GM21360 (cell line): Measurements from ENCODE around the gene TVP23A.
"Not testable (repeated sequence)": the region's sequence is repeated elsewhere in the genome, so short reads cannot be mapped to it uniquely, and the experiment has no call there.

ENCODE experiments used
- ATAC-seq: cut with Tn5 transposase; IDR thresholded peaks from one replicate; pipeline ENCODE4 v1.9.1; 2021; ENCODE audit warnings: mild to moderate bottlenecking, moderate library complexity; ENCODE audit not compliant: unreplicated experiment

The TVP23A gene

GRCh38 chr16:10806698-10807097, 11.9 kb downstream of the TVP23A start:
- ATAC-seq, result no peak

- ATAC-seq, result no peak
Observed at GRCh38 chr16:10805334-10805733, 13.3 kb downstream of the TVP23A start.

- no peak for ATAC-seq
Observed at GRCh38 chr16:10799736-10800135, 18.9 kb downstream of the TVP23A start.

GRCh38 chr16:10791048-10791447, 27.5 kb downstream of the TVP23A start:
- peak; percentile 50 for ATAC-seq

GRCh38 chr16:10788630-10789029, 30.0 kb downstream of the TVP23A start:
- ATAC-seq, result not testable (repeated sequence)

GRCh38 chr16:10787304-10787703, 31.3 kb downstream of the TVP23A start:
- peak; percentile 49 for ATAC-seq

- no peak for ATAC-seq
Observed at GRCh38 chr16:10782628-10783027, 36.0 kb downstream of the TVP23A start.

- ATAC-seq, result no peak
Observed at GRCh38 chr16:10780628-10781027, 38.0 kb downstream of the TVP23A start.

- not testable (repeated sequence) for ATAC-seq
Observed at GRCh38 chr16:10779908-10780307, 38.7 kb downstream of the TVP23A start.

GRCh38 chr16:10777356-10777755, 41.2 kb downstream of the TVP23A start:
- no peak for ATAC-seq

GRCh38 chr16:10776923-10777322, 41.7 kb downstream of the TVP23A start:
- ATAC-seq, result not testable (repeated sequence)

GRCh38 chr16:10776280-10776679, 42.3 kb downstream of the TVP23A start:
- ATAC-seq, result no peak

GRCh38 chr16:10770907-10771306, 47.7 kb downstream of the TVP23A start:
- ATAC-seq, result no peak

- no peak for ATAC-seq
Observed at GRCh38 chr16:10769381-10769780, 49.2 kb downstream of the TVP23A start.

- no peak for ATAC-seq
Observed at GRCh38 chr16:10767127-10767526, 51.5 kb downstream of the TVP23A start.

GRCh38 chr16:10765772-10766171, 52.8 kb downstream of the TVP23A start:
- ATAC-seq, result peak; percentile 58

- no peak for ATAC-seq
Observed at GRCh38 chr16:10763456-10763855, 55.1 kb downstream of the TVP23A start.

GRCh38 chr16:10762336-10763016, 56.1 kb downstream of the TVP23A start:
- ATAC-seq, result no peak

GRCh38 chr16:10761373-10761772, 57.2 kb downstream of the TVP23A start:
- no peak for ATAC-seq

GRCh38 chr16:10760858-10761257, 57.7 kb downstream of the TVP23A start:
- ATAC-seq, result no peak

- ATAC-seq, result no peak
Observed at GRCh38 chr16:10756574-10756973, 62.0 kb downstream of the TVP23A start.

GRCh38 chr16:10754941-10755340, 63.7 kb downstream of the TVP23A start:
- no peak for ATAC-seq

- ATAC-seq, result no peak
Observed at GRCh38 chr16:10753670-10754069, 64.9 kb downstream of the TVP23A start.
